Measurements from ENCODE around the gene NDUFAF2. TPM values are rescaled to one million over a fixed set of nuclear protein-coding genes. Genes with fewer than 3 reads are reported as not detected.

The NDUFAF2 gene
- total RNA-seq, 5 donors from 2014 or later (not counting 1 experiment from before 2014, with no cell fraction given), result 10.8 to 18.4 (median 18.0) TPM

DNA sequence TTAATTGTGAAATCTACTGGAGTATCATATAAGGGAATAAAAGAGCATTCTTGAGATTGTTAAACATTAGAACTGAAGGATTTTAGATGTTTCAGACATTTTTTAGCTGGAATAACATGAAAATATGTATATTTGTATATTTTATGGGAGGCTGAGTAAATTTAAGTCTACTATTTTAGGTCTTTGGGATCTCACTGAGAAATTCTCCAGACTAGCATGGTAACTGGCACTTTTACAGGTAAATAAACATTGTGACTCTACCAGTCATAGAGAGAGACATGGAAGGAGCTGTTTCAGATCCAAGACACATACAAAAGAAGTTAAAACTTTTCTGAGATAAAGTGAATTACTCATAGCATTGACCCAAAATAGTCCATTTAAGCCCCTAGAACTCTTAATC is 59.4 kb downstream of the NDUFAF2 start:
- H3K27ac Mint-ChIP-seq, result no peak overlapping the region

GRCh38 chr5:61009907-61010306 is 64.9 kb downstream of the NDUFAF2 start:
- CTCF ChIA-PET, result no interaction called here
- POLR2A ChIA-PET, result no interaction called here
- Histone ChIP-seq H3K36me3 (ENCODE audit: control insufficient read depth in 2 of 2, extremely low read depth in 1 of 2, insufficient read depth in 1 of 2, low read length in 1 of 2) (no peaks in the 10 kb centered on the region), H3K27ac (ENCODE audit: low read length) (no peak overlapping the region), H3K4me3 (ENCODE audit: control insufficient read depth in 1 of 2, extremely low read depth in 1 of 2, low read length in 1 of 2) (no peak overlapping the region), H3K9me3 (no peaks in the 10 kb centered on the region), H3K27me3 (replicated peaks in 1 of 2; ENCODE audit: control insufficient read depth in 2 of 2, extremely low read depth in 1 of 2, insufficient read depth in 2 of 2, low read length in 1 of 2) (no peaks in the 10 kb centered on the region), H3K4me1 (ENCODE audit: control insufficient read depth in 1 of 2, extremely low read depth in 1 of 2, insufficient read depth in 2 of 2, low read length in 2 of 2) (no peaks in the 10 kb centered on the region)
- Mint-ChIP-seq H3K27ac (no peak overlapping the region), H3K27me3 (no peaks in the 10 kb centered on the region), H3K4me3 (no peak overlapping the region), H3K4me1 (peaks cover 7 to 11% (median 8%) of the 10 kb centered on the region in 3 donors), H3K36me3 (peaks cover 3% of the 10 kb centered on the region), H3K9me3 (no peaks in the 10 kb centered on the region)
- no peak for DNase-seq
- no peak for ATAC-seq (replicated peaks in 1 of 4)

More for the DNA sequence above, 59.4 kb downstream of the NDUFAF2 start:
- Histone ChIP-seq H3K9me3 (no peaks in the 10 kb centered on the region), H3K4me3 (ENCODE audit: control insufficient read depth in 1 of 2, extremely low read depth in 1 of 2, low read length in 1 of 2) (no peak overlapping the region), H3K27me3 (replicated peaks in 1 of 2; ENCODE audit: control insufficient read depth in 2 of 2, extremely low read depth in 1 of 2, insufficient read depth in 2 of 2, low read length in 1 of 2) (no peaks in the 10 kb centered on the region), H3K4me1 (ENCODE audit: control insufficient read depth in 1 of 2, extremely low read depth in 1 of 2, insufficient read depth in 2 of 2, low read length in 2 of 2) (no peaks in the 10 kb centered on the region), H3K36me3 (ENCODE audit: control insufficient read depth in 2 of 2, extremely low read depth in 1 of 2, insufficient read depth in 1 of 2, low read length in 1 of 2) (no peaks in the 10 kb centered on the region), H3K27ac (ENCODE audit: low read length) (no peak overlapping the region)
- Mint-ChIP-seq H3K36me3 (no peaks in the 10 kb centered on the region), H3K27me3 (no peaks in the 10 kb centered on the region), H3K9me3 (no peaks in the 10 kb centered on the region), H3K4me1 (peaks cover 19 to 30% (median 29%) of the 10 kb centered on the region in 3 donors), H3K4me3 (no peak overlapping the region)
- POLR2A ChIA-PET, result interaction anchor here in 1 of 2 donors (0.6 kb wide), 1 partner anchor 89 kb away, joined by 4 read pairs; no protein-coding TSS in a partner anchor
- CTCF ChIA-PET, result no interaction called here
- DNase-seq, result no peak
- ATAC-seq (replicated peaks in 1 of 4), result no peak

DNA sequence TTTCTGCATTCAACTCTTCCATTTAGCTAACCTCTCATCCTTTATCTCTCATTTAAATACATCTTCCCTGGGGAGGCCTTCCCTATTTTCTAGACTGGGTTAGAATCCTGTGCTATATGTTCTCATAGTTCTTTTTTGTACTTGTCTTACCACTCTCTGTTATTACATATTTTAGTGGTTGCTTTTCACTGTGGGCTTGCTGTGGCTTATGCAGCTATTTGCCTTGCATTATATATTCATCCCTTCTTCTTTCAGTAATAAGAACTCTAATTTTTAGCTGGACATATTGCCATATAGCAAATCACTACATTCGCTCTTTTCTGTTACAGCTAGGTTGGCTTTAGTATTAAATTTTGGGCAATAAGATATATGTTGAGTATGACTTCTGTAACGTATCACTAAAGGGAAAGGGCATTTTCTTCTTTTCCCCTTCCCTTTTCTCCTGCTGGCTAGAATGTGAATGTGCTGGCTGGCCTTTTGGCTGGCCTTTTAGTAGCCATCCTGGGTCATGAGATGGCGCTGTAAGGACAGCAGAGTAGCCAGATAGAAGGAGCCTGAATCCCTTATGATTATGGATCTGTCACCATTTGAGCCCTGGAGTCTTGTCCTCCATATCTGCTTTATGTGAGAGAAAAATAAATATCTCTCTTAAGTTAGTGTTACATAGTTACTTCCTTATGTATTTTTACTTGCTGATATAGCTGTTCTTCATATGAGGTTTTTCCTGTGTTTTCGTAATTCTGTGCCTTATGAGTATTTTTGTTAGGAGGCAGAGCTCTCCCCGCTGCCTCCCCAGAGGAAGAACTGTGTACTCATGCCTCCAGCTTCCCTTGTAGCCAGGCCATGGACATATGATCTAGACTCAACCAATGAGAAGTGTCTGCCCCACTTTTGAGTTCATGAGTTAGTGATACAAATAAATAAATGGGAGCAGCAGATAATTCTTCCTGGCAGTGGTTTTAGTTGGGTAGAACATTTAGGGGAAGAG is 65.8 kb downstream of the NDUFAF2 start:
- no peak overlapping the region for H3K4me3 Mint-ChIP-seq
- no peak overlapping the region for H3K27ac Mint-ChIP-seq
- Histone ChIP-seq H3K9me3 (no peaks in the 10 kb centered on the region), H3K4me1 (ENCODE audit: control insufficient read depth in 1 of 2, extremely low read depth in 1 of 2, insufficient read depth in 2 of 2, low read length in 2 of 2) (no peaks in the 10 kb centered on the region), H3K36me3 (ENCODE audit: control insufficient read depth in 2 of 2, extremely low read depth in 1 of 2, insufficient read depth in 1 of 2, low read length in 1 of 2) (no peaks in the 10 kb centered on the region), H3K27me3 (replicated peaks in 1 of 2; ENCODE audit: control insufficient read depth in 2 of 2, extremely low read depth in 1 of 2, insufficient read depth in 2 of 2, low read length in 1 of 2) (no peaks in the 10 kb centered on the region), H3K4me3 (ENCODE audit: control insufficient read depth in 1 of 2, extremely low read depth in 1 of 2, low read length in 1 of 2) (no peak overlapping the region), H3K27ac (ENCODE audit: low read length) (no peak overlapping the region)
- no CpG with 5 or more reads among the region's 5 CpGs for WGBS (ENCODE audit: insufficient coverage)
- DNase-seq (no peak), ATAC-seq (replicated peaks in 1 of 4) (no peak)
- peaks cover 3% of the 10 kb centered on the region for H3K36me3 Mint-ChIP-seq
- CTCF ChIA-PET, result no interaction called here
- H3K27me3 Mint-ChIP-seq, result no peaks in the 10 kb centered on the region
- H3K4me1 Mint-ChIP-seq, result peaks cover 7 to 11% (median 8%) of the 10 kb centered on the region in 3 donors
- H3K9me3 Mint-ChIP-seq, result no peaks in the 10 kb centered on the region
- POLR2A ChIA-PET, result no interaction called here

- Mint-ChIP-seq H3K9me3 (peaks cover 0 to 12% (median 2%) of the 10 kb centered on the region in 3 donors), H3K27ac (no peak overlapping the region), H3K4me1 (peaks cover 6 to 14% (median 8%) of the 10 kb centered on the region in 3 donors), H3K27me3 (no peaks in the 10 kb centered on the region), H3K4me3 (no peak overlapping the region), H3K36me3 (peaks cover 14% of the 10 kb centered on the region)
- ATAC-seq (replicated peaks in 1 of 4), result no peak
- no CpG with 5 or more reads among the region's 2 CpGs for WGBS (ENCODE audit: insufficient coverage)
- Histone ChIP-seq H3K27me3 (replicated peaks in 1 of 2; ENCODE audit: control insufficient read depth in 2 of 2, extremely low read depth in 1 of 2, insufficient read depth in 2 of 2, low read length in 1 of 2) (no peaks in the 10 kb centered on the region), H3K4me3 (ENCODE audit: control insufficient read depth in 1 of 2, extremely low read depth in 1 of 2, low read length in 1 of 2) (no peak overlapping the region), H3K9me3 (no peaks in the 10 kb centered on the region), H3K4me1 (ENCODE audit: control insufficient read depth in 1 of 2, extremely low read depth in 1 of 2, insufficient read depth in 2 of 2, low read length in 2 of 2) (no peaks in the 10 kb centered on the region), H3K36me3 (ENCODE audit: control insufficient read depth in 2 of 2, extremely low read depth in 1 of 2, insufficient read depth in 1 of 2, low read length in 1 of 2) (no peaks in the 10 kb centered on the region), H3K27ac (ENCODE audit: low read length) (no peak overlapping the region)
- POLR2A ChIA-PET, result no interaction called here
- no peak for DNase-seq
- CTCF ChIA-PET, result no interaction called here
Observed at GRCh38 chr5:61018062-61018461, 73.1 kb downstream of the NDUFAF2 start.

- no peaks in the 10 kb centered on the region for H3K9me3 ChIP-seq
- CTCF ChIA-PET, result interaction anchor here in 1 of 2 donors (0.6 kb wide), 1 partner anchor 303 kb away, joined by 3 read pairs; no protein-coding TSS in a partner anchor
- H3K27me3 ChIP-seq (replicated peaks in 1 of 2; ENCODE audit: control insufficient read depth in 2 of 2, extremely low read depth in 1 of 2, insufficient read depth in 2 of 2, low read length in 1 of 2), result no peaks in the 10 kb centered on the region
- Mint-ChIP-seq H3K4me1 (peaks cover 6 to 20% (median 13%) of the 10 kb centered on the region in 3 donors), H3K4me3 (no peak overlapping the region), H3K27ac (no peak overlapping the region), H3K9me3 (peaks cover 0 to 12% (median 2%) of the 10 kb centered on the region in 3 donors), H3K27me3 (no peaks in the 10 kb centered on the region), H3K36me3 (peaks cover 11% of the 10 kb centered on the region)
- no peak for ATAC-seq (replicated peaks in 1 of 4)
- no peaks in the 10 kb centered on the region for H3K4me1 ChIP-seq (ENCODE audit: control insufficient read depth in 1 of 2, extremely low read depth in 1 of 2, insufficient read depth in 2 of 2, low read length in 2 of 2)
- H3K27ac ChIP-seq (ENCODE audit: low read length), result no peak overlapping the region
- no CpG with 5 or more reads among the region's 1 CpG for WGBS (ENCODE audit: insufficient coverage)
- POLR2A ChIA-PET, result no interaction called here
- no peaks in the 10 kb centered on the region for H3K36me3 ChIP-seq (ENCODE audit: control insufficient read depth in 2 of 2, extremely low read depth in 1 of 2, insufficient read depth in 1 of 2, low read length in 1 of 2)
- no peak overlapping the region for H3K4me3 ChIP-seq (ENCODE audit: control insufficient read depth in 1 of 2, extremely low read depth in 1 of 2, low read length in 1 of 2)
- DNase-seq, result no peak
Observed at GRCh38 chr5:61019642-61020041, 74.6 kb downstream of the NDUFAF2 start.

- H3K27me3 Mint-ChIP-seq, result no peaks in the 10 kb centered on the region
- CTCF ChIA-PET, result no interaction called here
Observed at GRCh38 chr5:61020415-61020814, 75.4 kb downstream of the NDUFAF2 start.

More at GRCh38 chr5:61020415-61020814, 75.4 kb downstream of the NDUFAF2 start:
- H3K4me1 Mint-ChIP-seq, result peaks cover 6 to 22% (median 15%) of the 10 kb centered on the region in 3 donors
- Histone ChIP-seq H3K9me3 (no peaks in the 10 kb centered on the region), H3K36me3 (ENCODE audit: control insufficient read depth in 2 of 2, extremely low read depth in 1 of 2, insufficient read depth in 1 of 2, low read length in 1 of 2) (no peaks in the 10 kb centered on the region), H3K4me3 (ENCODE audit: control insufficient read depth in 1 of 2, extremely low read depth in 1 of 2, low read length in 1 of 2) (no peak overlapping the region), H3K27ac (ENCODE audit: low read length) (no peak overlapping the region), H3K4me1 (ENCODE audit: control insufficient read depth in 1 of 2, extremely low read depth in 1 of 2, insufficient read depth in 2 of 2, low read length in 2 of 2) (no peaks in the 10 kb centered on the region), H3K27me3 (replicated peaks in 1 of 2; ENCODE audit: control insufficient read depth in 2 of 2, extremely low read depth in 1 of 2, insufficient read depth in 2 of 2, low read length in 1 of 2) (no peaks in the 10 kb centered on the region)
- H3K4me3 Mint-ChIP-seq, result no peak overlapping the region
- no peak overlapping the region for H3K27ac Mint-ChIP-seq
- no CpG with 5 or more reads among the region's 3 CpGs for WGBS (ENCODE audit: insufficient coverage)
- POLR2A ChIA-PET, result no interaction called here
- peaks cover 11% of the 10 kb centered on the region for H3K36me3 Mint-ChIP-seq
- no peak for ATAC-seq (replicated peaks in 1 of 4)
- peaks cover 0 to 12% (median 2%) of the 10 kb centered on the region in 3 donors for H3K9me3 Mint-ChIP-seq
- DNase-seq, result no peak

Measured in T-cell (primary cell).